Measurements from ENCODE around the gene OR56A4.

The OR56A4 gene

DNA sequence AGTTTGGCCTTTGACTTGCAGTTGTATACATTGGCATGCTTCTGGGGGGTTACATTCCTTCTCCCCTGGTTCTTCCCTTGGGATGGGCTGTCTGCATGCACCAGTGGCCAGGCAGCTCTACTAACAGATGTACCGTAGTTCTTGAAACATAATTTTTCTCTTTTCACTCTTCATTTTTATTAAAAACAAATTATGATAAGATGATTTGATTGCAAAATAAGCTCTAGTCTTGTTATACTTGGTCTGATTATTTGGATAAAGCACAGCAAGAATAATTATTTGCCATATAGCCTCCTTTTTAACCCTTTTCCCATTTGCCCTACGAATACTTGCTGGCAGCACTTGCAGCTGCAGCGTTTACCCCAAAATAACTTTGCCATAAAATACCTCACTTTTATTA is 51.2 kb downstream of the OR56A4 start:
- DNase-seq = no peak

Data from NCI-H1092 (cell line).